HG03045 (cell line): Measurements from ENCODE around the gene HDGFL2.

ENCODE experiments used
- ATAC-seq: cut with Tn5 transposase; IDR thresholded peaks from one replicate; pipeline ENCODE4 v1.9.1; 2021; ENCODE audit warnings: mild to moderate bottlenecking, moderate library complexity; ENCODE audit not compliant: unreplicated experiment

The HDGFL2 gene

DNA sequence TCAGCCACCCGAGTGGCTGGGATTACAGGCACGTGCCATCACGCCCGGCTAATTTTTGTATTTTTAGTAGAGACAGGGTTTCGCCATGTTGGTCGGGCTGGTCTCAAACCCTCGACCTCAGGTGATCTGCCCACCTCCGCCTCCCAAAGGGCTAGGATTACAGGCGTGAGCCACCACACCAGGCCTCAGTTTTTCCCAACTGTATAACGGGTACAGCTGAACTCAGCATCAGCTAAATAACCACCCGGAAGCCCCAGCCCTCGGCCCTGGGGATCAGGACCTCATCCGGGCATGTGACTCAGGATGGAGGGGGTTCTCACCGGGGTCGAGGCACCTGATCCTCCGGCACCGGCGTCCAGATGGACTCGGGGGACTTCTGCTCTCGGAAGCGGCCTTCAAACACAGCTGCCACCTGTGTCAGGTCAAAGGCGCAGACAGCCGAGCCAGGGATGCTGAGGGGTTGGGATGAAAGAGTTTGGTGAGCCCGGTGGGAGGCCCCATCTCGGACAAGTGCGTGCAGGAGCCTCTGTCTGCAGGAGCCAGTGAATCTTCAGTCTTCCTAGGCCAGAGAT lies 78.5 kb downstream of the HDGFL2 start:
- ATAC-seq = no peak
